Amniotic stem cell (primary cell): ENCODE results near the gene ZFYVE28.
"Not testable (repeated sequence)": the region's sequence is repeated elsewhere in the genome, so short reads cannot be mapped to it uniquely, and the experiment has no call there.

Experiments used
- DNase-seq: peaks from one replicate; lab custom pipeline; 2025; lab: John Stamatoyannopoulos, UW

ZFYVE28 gene

DNA sequence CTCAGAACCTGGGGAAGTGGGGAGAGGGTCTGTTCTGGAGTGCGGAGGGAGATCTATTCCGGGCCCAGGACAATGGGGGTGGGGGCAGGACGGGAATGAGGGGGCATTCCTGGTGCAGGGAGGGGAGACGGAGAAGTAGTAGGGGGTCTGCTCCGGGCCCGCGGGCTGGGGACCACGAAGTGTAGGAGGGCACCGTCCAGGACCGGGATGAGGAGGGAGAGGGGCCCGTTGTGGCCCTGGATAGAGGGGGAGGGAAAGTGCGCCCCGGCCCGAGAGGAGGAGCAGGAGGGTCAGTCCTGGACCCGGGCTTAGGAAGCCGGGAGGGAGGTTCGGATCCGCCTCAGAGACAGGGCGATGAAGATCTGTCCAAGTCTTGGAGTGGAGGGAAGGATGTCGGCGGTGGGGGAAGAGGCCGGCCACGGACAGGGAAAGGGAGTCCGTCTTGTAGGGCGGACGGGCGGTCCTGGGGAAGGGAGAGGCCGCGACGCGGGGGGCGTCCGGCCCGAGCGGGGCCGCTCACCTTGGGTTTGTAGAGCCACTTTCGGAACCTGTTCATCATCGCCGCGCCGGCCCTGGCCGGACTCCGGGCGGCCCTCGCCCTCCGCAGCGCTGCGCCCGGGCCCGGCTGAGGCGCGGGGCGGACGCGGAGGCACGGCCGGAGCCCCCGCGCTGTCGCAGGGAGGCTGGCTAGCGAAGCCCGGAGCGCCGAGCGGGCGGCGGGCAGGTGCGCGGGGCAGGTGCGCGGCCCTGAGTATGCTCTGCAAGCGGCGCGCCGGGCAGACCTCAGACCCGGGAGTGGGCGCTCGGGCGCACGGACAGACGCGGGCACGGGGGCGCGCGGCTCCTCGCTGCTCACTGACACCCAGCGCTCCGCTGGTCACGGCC lies at the start of gene ZFYVE28:
Gene ZFYVE28 (minus strand): TSS at position 881 of the 885 bp plus-strand sequence. CDS start 322 bp downstream, at position 559.
- DNase-seq: no peak

DNA sequence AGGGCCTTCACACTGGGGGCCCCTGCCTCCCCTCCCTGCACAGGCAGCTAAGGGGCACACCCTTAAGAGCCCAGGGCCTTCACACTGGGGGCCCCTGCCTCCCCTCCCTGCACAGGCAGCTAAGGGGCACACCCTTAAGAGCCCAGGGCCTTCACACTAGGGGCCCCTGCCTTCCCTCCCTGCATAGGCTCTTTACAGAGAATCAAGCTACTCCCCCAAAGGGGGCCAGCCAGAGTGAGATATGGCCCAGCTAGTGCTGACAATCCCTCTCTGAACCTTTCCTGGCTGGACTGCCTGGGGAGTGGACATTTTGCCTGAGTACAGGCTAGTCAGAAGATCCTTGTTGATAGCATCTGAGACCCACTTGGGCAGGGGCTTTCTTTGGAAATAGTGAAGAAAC lies 47.1 kb upstream of the ZFYVE28 start:
- not testable (repeated sequence) for DNase-seq

DNA sequence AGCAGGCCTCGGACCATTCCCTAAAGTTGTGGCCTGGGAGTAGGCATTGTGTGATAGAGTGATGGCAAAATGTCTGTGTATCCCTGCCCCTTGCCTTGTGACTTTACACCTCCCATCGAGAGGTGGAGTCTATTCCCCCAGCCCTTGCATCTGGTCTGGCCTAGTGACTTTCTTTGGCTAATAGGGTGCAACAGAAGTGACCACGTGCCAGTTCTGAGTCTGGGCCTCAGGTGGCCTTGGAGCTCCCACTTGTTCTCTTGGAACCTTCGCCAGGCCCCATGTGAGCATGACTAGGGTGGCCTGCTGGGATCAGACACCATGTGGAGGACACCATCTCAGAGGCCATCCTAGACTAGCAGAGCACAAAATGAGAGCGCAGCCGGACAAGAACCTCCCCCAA lies 46.6 kb upstream of the ZFYVE28 start:
- DNase-seq: no peak

DNA sequence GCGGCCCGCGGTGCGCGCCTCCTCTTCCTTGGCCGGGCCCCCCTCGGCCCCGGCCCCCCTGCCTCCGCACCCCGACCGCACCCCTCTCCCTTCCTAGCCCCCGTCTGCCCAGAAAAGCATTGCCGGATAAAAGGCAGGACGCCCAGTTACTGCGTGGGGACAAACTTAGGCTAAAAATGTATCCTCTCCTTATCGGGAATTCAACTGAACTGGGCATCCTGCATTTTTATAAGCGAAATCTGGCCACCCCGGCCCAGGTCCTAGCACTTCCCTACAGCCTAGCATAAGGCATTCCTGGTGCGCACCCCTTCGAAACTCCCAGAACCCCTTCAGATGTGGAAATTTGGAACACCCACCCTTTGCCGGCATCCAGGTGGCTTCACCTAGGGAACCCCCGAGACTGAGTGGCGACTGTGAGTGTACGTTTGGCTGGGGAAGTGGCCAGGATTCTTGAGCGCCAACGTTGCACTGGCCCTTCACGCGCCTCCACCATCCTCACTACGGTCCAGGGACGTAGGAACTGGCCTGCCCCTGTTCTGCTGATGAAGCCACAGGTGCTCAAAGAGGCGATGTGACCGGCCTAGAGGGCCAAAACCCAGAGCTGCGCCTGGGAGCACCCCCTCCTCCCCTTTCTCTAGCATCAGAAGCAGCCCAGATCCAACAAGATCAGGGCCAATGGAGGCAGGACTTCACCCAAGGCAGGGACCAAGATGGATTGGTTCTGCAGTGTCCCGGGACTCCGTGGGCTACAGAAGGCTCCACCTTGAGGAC lies 44.7 kb upstream of the ZFYVE28 start:
- DNase-seq: no peak

DNA sequence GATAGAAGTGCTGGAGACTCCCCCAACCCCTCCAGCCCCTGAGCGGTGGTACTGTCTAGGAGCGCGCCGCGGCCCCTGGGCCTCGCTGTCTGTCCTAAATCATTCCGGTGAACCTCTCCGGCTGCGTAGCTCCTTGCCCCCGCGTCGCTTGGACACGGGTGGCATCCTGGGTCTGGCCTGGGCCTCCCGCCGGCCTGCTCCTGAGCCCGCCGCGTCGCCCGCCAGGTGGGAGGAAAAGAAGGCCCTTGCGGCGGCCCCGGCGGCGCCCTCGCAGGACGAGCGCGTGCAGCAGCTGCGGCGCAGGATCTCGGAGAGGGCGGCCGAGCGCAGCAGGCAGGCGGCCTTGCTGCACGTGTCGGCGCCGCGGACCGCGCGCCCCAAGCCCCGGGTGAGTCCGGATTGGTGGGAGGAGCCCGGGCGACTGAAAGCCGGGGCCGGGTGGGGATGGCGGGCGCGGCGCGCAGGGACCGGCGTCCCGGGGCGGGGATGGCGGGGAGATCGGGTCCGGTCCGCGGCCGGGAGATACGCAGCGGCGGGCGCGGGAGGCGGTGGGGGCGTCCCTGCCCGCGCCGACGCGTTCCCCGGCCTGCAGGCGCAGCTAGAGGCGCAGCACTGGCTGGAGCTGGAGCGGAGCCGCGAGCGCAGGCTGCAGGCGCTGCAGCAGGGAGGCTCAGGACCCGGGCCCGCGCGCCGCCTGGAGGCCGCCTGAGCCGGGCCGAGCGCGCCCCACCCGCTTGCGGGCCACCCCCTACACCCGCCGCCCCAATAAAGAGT lies 44.0 kb upstream of the ZFYVE28 start:
- peak; percentile 46 for DNase-seq

DNA sequence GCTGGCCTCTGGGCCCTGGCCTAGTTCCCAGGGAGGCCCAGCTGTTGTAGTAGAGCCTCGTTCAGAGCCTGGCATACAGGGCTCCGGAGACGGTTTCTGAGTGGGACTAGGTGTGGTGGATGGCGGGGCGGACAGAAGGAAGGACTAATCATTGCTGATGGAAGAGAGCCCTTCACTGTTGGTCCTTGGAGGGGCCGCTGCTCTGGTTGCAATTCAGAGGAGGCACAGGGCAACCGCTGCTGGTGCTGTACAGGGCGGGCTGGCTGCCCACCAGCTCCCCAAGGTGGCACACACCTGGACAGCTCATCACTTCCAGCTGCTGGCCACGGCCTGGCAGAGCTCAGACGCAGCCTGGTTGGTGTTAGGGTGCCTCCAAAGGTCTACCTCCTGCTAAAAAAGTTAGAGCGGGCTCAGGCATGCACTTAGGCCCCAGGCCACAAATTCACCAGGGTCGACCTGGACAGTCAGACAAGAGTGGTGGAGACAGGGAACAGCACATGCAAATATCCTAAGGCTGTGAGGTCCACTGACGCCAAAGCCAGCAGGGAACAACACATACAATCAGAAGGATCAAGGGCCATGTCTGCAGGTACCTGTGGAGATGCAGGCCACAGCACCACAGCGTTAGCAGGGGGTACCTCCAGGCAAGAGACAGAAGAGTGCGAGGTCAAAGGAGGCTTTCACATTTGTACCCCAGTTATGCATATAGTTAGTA lies 43.0 kb upstream of the ZFYVE28 start:
- DNase-seq: no peak

DNA sequence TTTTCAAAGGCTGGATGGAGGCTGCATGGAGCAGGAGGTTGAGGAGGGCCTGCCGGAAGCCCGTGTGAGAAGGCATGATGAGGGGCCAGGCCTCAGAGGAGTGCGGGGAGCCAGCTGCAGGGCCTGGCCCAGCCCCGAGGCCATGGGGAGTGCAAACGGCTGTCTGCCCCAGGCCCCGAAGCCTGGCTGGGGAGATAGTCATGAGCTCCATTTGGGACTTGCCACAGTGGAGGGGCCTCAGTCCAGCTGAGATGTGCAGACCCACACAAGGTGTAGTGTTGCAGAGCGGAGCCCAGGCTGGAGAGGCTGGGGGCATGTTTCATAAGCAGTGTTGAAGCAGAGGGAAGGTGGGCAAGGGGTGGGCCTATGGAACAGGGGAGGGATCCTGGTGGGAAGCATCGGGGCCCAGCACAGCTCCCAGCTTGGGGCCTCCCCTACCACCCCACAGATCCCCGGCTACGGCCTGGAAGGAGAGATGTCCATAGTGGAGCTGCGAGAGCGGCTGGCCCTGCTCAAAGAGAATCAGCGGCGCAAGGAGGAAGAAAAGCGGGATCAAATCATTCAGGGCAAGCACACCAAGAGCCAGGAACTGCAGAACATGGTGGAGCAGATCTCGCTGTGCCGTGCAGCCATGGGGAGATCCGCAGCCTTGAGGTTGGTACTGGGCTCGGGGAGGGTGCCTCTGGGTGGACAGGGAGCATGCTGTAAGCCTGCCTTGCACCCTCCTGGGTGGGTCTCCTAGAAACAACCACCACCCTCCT lies 41.3 kb upstream of the ZFYVE28 start:
- DNase-seq: no peak

DNA sequence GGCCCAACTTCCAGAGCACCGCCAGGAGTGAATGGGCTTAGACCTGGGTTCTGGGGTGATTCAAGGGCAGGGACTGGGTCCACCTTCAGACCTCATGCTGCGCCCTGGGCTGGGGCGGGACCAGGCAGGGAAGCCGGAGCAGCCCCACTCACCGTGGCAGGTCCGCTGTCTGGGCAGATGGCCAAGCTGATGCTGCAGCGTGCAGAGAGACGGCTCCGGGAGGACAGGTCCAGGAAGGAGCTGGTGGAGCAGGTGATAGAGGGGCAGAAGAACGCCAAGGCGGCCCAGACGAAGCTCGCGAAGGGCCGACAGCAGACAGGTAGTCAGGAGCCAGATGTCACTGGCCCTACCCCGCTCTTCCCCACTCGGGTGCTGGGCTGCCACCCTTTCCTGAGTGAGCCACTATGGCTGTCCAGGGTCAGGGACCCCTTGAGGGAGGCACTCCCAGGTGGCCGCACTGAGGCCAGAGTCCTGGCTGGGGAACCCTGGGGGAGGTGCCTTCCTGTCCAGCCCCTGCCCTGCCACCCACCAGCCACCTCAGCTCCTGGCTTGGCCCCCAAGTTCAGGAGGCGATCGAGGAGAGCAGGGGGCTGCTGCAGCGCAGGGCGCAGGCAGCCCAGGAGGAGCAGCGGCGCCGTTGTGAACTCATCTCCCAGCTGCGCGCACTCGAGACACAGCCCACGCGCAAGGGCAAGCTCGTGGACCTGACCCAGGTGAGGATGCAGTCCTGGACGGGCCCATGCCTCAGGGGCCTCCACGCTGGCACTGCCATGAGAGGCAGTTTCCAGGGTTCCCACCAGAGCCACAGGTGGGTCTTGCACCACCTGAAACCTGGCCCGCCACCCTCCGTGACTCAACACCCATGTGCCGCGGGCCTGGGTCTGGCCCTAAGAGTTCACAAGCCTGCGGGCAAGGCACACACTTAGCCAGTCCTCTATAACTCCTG lies 40.4 kb upstream of the ZFYVE28 start:
- DNase-seq: no peak

DNA sequence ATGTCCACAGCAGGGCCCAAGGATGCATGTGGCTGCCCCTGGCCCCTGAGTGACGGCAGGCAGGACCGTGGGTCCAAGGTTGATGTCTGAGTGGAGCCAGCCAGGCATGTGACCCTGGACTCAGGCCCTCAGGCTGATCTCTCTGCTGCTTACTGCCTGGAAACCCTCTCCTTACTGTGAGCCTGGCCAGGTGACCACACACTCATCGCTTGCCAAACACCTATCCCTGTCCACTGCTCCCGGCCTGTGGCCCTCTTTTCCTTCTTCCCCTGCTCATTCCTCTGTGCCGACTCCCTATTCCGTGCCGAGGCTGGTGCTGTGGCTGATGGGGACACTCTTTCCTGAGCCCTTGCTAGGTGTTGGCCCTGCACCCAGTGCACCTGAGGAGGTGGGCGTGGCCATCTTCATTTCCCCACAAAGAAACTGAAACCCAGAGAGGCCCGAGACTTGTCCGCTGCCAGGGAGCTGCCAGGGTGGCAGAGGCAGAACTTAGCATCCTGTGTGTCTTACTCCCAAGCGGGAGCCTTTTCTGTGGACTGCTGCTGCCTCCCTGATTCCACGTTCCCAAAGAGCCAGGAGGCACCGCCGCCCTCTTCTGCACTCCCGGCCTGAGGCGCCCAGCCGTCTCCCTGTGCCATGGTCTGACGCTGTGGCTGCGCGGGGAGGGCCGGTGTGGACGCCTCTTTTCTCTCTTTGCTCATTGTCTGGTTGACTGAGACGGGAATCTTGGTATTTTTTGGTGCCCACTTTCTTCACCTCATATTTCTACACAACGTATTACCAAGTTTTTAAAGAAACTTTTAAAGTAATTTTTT lies 39.2 kb upstream of the ZFYVE28 start:
- DNase-seq: no peak

DNA sequence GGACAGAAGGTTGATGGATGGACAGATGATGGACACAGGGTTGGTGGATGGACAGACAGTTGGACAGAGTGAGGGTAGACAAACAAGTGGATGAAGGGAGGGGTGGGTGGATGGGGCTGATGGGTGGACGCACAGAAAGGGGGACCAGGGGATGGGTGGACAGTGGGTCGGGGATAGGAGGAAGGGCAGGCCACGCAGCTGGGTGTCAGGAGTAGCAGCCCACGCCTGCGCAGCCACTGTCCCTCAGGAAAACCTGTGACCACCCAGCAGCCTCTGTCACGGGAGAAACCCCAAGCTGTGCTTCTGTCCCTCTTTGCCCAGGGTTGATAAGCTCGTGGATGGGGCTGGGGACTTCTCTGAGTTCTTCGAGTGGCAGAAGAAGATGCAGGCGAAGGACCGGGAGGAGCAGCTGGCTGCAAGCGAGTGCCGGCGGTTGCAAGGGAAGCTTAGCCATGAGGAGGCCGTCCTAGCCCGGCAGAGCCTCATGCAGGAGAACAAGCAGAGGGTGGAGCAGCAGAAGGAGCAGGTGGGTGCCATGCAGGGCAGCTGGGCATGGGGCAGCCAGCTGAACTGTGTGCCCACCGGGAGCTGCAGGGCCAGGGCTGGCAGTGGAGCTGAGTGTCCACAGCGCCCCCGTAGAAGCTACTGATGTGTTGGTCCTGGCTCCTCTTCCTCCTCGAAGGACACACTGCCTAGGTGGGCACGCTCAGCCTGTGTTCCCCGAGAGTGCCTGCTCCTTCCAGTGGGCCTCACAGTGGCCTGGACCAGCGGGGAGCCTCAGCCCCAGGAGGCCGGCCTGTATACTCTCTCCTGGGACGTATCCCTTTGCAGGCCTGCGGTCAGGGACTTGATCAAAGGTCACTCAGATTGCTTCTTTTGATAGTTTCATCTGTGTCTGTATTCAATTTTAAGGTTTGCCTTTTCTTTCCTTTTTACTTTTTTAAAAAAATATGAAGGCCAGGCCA lies 33.7 kb upstream of the ZFYVE28 start:
- DNase-seq: no peak

DNA sequence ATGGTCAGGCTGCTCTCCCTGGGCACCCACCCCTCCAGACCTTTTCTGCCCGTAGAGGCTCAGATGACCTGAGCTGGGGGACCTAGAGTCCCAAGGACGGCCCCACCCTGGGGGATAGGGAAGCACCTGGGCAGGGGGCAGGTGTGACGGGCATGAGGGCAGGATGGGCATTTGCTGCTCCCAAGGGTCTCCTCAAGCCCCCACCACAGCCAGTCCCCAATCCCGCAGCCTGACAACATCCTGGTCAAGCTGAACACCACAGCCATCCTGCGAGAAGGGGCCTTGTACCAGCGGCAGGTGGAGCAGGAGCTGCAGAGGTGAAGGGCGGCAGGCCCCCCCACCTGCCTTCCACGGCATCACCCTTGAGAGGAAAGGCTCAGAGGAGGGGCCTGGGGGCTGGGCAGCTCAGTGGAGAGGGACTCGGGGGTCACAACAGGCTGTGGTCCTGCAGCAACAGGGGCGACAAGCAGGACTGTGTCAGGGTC lies 32.6 kb upstream of the ZFYVE28 start:
- no peak for DNase-seq

DNA sequence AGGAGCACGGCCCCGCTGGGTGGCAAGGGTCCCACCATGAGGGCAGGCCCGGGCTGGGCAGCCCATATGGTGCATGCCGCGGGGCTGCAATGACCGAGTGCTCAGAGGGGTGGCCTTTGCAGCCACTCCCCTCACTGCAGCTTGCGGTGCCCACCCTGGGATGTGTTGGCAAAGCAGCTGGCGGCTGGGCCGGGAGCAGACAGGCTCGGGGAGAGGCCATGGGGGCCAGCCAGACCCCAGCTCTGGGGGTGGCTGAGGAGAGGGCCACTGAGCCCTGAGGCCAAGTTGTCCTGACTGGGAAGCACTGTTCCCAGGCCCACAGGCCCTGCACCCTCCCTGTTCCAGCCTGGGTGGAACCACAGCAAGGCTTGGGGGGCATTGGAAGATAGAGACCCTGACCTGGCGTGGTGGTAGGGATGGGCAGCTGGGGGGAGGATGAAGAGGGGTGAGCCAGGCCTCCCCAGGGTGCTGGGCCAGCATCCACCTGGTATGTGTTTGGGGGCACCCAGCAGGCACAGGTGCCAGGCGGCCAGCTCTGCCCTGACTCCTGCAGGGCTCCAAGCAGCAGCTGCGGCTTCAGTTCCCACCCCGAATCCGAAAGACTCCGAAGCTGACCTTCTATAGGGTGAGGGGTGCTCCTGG lies 32.1 kb upstream of the ZFYVE28 start:
- DNase-seq: no peak

DNA sequence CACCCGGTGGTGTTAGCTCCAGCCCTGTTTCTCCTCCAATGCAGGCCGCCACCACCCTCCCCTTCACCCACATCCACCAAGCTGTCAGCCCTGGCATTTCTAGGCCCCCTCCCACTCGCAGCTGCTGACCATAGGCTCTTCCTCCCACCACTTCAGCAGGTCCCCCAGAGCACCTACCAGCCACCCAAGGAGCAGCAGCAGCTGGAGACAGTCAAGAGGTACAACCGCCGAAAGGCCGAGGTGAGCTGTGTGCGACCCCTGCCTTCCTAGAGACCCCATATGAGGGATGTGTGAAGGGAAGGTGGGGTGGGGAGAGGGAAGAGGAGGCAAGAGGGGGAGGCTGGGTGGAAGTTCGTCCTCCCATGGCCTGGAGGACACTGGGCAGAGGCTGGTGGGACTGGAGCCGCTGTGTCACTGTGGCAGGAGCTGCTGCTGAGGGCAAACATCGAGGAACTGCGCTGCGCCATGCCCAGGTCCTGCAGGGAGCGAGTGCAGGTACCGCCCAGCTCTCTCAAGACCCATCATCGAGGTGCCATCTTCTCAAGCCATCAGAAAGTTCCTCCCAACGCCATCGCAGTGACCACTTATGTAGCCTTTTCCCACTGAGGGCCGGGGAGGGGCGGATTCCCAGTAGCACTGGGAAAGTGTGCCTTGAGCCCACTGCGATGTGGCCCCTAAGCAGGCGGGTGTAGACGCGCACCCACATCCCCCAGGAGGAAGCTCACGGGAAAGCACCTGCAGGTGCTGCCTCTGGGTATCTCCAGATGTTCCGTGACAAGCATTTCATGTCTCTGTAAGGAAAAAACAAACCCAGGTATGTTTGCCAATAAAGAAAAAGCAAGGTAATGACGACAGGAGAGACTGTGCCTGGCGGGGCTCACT lies 31.3 kb upstream of the ZFYVE28 start:
- no peak for DNase-seq

DNA sequence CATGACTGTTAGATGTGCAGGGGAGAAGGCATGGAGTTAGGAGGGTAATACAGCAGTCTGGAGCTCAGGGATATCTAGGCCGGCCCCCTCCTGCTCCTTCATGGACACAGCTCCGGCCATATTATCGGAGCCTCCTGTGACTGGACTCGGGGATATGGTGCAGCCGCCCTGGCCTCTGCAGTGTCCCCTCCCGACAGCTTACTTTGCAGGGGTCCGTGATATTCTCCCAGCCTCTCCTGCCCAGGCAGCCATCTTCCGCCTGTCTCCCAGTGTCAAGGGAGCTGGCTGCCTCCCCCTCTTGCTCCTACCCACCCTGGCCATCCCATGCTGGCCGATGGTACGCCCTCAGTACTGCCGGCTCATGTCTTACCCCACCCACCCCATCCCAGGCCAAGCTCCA lies 30.6 kb upstream of the ZFYVE28 start:
- DNase-seq: no peak

DNA sequence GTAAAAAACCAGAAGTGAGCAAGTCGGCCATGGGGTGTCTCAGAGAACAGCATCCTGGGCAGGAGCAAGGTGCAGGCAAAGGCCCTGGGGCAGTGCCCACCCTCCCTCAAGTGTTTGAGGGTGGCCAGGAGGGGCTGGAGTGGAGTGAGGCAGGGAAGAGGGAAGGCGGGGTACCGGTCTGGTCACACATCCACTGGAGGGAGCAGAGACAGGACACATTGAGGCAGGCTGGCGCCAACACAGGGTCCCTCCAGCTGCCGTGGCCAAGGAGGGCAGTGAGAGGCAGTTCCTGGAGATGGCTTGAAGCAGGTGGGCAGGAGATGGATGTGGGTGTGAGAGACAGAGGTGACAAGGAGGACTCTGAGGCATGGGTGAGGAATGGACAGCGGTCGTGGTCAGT lies 30.1 kb upstream of the ZFYVE28 start:
- DNase-seq: no peak
